RWPE2 (cell line): Measurements from ENCODE around the gene DAP3.

Experiments used
- ATAC-seq: fragments of 200-7000 bp; cut with Tn5 transposase; 3 replicates; pipeline ENCODE4 v1.9.1; 2021; ENCODE audit warnings: low read depth
- DNase-seq: peaks from one replicate; pipeline ENCODE4 v3.0.0-alpha.2; 2020; ENCODE audit warnings: low spot score
- H3K27ac ChIP-seq: fragments of 450-650 bp; 2 replicates; pipeline ENCODE4 v1.5.1; 2017; ENCODE audit warnings: mild to moderate bottlenecking; ENCODE audit not compliant: poor library complexity, severe bottlenecking
- H3K27me3 ChIP-seq: fragments of 250-450 bp; sonication (Bioruptor Pico); 2 replicates; pipeline ENCODE4 v1.5.1; 2021; ENCODE audit warnings: mild to moderate bottlenecking, moderate library complexity; ENCODE audit not compliant: insufficient read depth, poor library complexity, severe bottlenecking
- H3K36me3 ChIP-seq: fragments of 250-450 bp; sonication (Bioruptor Pico); 2 replicates; pipeline ENCODE4 v1.5.1; 2020; ENCODE audit warnings: low read depth, mild to moderate bottlenecking, moderate library complexity
- H3K4me1 ChIP-seq: fragments of 250-450 bp; sonication (Bioruptor Pico); 2 replicates; pipeline ENCODE4 v1.5.1; 2021; ENCODE audit warnings: mild to moderate bottlenecking, moderate library complexity; ENCODE audit not compliant: insufficient read depth, poor library complexity, severe bottlenecking
- H3K4me3 ChIP-seq: fragments of 250-450 bp; sonication (Bioruptor Pico); 2 replicates; pipeline ENCODE4 v1.5.1; 2021; ENCODE audit warnings: mild to moderate bottlenecking, moderate library complexity; ENCODE audit not compliant: severe bottlenecking
- H3K9me3 ChIP-seq: fragments of 250-450 bp; sonication (Bioruptor Pico); 2 replicates; pipeline ENCODE4 v1.5.1; 2021; ENCODE audit warnings: mild to moderate bottlenecking, moderate library complexity; ENCODE audit not compliant: severe bottlenecking
- TF ChIP-seq, protein P1 (sequence below): fragments of 450-650 bp; IDR thresholded peaks from one replicate; pipeline ENCODE4 v1.5.1; 2017; ENCODE audit warnings: mild to moderate bottlenecking, moderate library complexity; ENCODE audit not compliant: poor library complexity, severe bottlenecking

The DAP3 gene

DNA sequence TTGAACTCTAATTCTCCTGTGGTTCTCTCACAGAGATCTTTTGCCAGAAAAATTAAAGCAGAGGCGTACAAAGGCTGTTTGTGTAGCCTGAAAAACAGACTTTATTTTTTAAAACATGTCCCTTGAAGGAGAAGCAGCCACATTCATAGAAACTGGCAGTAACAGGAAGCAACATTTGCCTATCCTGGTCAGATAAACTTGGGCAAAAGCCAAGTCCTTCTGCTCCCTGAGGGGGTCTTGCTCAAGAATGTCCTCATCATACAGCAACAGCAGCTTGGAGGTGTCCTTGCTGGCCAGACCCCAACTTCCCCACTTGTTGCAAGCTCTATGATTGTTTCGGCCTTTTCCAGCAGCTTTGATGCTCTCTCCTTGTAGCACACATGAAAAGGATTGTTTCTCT, 42.6 kb upstream of the DAP3 start:
- ATAC-seq (no peak), DNase-seq (no peak)
- Histone ChIP-seq H3K36me3 (peaks cover 5% of the 10 kb centered on the region), H3K27me3 (no peaks in the 10 kb centered on the region), H3K27ac (peak overlapping the region; percentile 77), H3K9me3 (peaks cover 12% of the 10 kb centered on the region), H3K4me3 (no peak overlapping the region), H3K4me1 (peaks cover 26% of the 10 kb centered on the region)
- TF ChIP-seq, protein P1, sequence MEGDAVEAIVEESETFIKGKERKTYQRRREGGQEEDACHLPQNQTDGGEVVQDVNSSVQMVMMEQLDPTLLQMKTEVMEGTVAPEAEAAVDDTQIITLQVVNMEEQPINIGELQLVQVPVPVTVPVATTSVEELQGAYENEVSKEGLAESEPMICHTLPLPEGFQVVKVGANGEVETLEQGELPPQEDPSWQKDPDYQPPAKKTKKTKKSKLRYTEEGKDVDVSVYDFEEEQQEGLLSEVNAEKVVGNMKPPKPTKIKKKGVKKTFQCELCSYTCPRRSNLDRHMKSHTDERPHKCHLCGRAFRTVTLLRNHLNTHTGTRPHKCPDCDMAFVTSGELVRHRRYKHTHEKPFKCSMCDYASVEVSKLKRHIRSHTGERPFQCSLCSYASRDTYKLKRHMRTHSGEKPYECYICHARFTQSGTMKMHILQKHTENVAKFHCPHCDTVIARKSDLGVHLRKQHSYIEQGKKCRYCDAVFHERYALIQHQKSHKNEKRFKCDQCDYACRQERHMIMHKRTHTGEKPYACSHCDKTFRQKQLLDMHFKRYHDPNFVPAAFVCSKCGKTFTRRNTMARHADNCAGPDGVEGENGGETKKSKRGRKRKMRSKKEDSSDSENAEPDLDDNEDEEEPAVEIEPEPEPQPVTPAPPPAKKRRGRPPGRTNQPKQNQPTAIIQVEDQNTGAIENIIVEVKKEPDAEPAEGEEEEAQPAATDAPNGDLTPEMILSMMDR: no peak

DNA sequence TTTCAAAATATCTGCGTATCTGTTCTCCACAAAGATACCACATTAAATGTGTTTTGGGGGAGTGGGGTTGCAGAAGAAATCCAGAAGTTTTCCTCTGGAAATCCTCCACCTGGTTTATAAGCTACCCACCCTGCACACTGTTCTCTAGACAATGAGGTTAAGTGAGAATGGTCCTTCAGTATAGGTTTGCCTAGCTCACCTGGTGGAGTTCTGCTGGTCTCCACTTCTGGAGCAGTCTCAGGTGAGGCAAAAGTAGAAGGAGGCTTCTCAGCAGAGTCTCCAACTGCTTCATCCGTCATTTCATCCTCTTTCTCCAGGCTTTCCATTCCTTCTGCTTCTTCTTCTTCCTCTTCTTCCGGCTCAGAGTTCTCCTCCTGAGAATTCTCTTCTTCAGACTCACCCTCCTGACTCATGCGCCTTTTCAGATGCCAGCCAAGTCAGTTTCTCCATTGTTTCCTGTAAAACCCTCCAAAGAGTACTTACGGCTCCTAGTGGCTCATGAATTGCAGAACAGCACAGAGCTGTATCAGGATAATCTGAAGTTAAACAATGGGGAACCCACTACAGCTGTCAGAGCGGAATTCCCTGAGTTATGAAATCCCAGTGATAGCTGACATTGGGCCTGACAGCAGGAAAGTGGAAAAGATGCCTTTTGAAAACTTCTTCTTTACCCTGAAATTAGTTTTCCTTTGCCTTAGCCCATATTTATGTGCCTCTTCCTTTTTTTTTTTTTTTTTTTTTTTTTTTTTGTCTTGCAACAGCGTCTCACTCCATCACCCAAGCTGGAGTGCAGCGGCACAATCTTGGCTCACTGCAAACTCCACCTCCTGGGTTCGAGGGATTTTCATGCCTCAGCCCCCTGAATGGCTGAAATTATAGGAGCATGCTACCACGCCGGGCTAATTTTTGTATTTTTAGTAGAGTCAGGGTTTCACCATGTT, 40.4 kb upstream of the DAP3 start:
- DNase-seq: no peak
- H3K36me3 ChIP-seq: peaks cover 5% of the 10 kb centered on the region; the same call in 1 of the 2 replicates
- TF ChIP-seq, protein P1: peak; percentile 93
- H3K9me3 ChIP-seq: no peaks in the 10 kb centered on the region
- peak overlapping the region; percentile 14 for H3K4me3 ChIP-seq
- ATAC-seq: peak; percentile 85
- H3K4me1 ChIP-seq: peaks cover 40% of the 10 kb centered on the region
- H3K27ac ChIP-seq: peak overlapping the region; percentile 77
- no peaks in the 10 kb centered on the region for H3K27me3 ChIP-seq

DNA sequence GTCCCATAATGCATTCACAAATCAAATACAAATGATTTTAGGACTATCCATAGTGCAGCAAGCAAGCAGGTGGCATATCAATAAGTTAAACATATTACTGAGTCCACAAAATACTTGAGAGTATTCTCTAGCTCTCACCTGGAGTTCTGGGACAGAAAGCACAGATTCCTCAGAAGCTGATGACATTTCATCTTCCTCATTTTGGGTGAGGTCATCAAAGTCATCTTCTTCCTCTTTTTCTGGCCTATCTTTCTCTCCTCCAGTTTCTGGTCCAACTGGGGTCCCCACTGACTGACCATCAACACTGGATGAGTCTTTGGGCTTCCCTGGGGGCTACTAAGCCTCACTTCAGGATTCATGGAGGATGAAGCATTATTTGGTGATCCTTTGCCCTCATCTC, 39.2 kb upstream of the DAP3 start:
- Histone ChIP-seq H3K27me3 (no peaks in the 10 kb centered on the region), H3K4me3 (no peak overlapping the region), H3K36me3 (peaks cover 4% of the 10 kb centered on the region; the same call in 1 of the 2 replicates), H3K9me3 (no peaks in the 10 kb centered on the region), H3K27ac (peak overlapping the region; percentile 90), H3K4me1 (peaks cover 40% of the 10 kb centered on the region)
- TF ChIP-seq, protein P1: no peak
- ATAC-seq (no peak), DNase-seq (no peak)

DNA sequence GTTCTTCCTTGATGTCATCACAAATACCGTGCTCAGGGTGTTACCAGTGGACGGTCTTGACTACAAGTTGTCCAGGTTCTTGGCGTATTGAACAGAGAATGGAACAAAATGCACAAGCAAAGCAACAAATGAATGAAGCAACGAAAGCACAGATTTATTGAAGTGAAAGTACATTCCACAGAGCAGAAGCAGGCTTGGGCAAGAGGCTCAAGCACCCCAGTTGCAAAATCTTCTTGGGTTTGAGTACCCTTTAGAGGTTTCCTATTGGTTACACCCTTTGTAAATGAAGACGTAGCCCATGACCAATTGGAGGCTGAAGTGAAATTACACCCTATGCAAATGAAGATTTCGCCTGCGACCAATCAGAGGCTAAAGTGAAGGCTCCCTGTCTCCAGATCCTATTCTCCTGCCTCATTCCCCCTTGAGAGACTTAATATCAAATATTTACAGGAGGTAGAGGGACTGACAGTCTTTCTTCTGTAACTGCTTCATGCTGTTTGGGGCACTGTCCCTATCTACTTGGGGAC, 38.6 kb upstream of the DAP3 start:
- Histone ChIP-seq H3K4me3 (no peak overlapping the region), H3K27ac (peak overlapping the region; percentile 90), H3K4me1 (peaks cover 38% of the 10 kb centered on the region), H3K36me3 (no peaks in the 10 kb centered on the region), H3K27me3 (no peaks in the 10 kb centered on the region), H3K9me3 (no peaks in the 10 kb centered on the region)
- ATAC-seq (no peak), DNase-seq (no peak)
- TF ChIP-seq, protein P1: no peak
